HG02885 (cell line): ENCODE results near the gene POLR2F.
"Not testable (repeated sequence)": the region's sequence is repeated elsewhere in the genome, so short reads cannot be mapped to it uniquely, and the experiment has no call there.

Experiments used
- ATAC-seq: cut with Tn5 transposase; IDR thresholded peaks from one replicate; pipeline ENCODE4 v1.9.1; 2021; ENCODE audit warnings: mild to moderate bottlenecking; ENCODE audit not compliant: unreplicated experiment, poor library complexity

POLR2F gene

GRCh38 chr22:37924386-37925065 lies 29.0 kb upstream of the POLR2F start:
- ATAC-seq = no peak

DNA sequence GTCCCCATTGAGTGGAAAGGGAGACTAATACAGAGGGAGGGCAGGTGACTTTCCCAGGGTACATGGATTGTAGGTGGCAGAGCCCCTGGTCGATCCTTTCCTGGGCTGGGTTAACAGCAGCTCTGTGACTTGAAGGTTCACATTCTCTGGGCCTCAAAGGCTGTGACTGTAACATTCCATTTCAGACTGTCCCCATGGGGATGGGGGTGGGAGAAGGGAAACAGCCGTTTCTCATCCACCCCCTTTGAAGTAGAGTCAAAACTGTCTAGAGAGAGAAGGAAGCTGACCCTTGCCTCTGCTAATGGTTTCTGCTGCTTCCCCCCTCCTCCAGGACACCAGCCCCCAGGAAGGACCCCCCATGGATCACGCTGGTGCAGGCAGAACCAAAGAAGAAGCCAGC lies 28.2 kb upstream of the POLR2F start:
- ATAC-seq = no peak

DNA sequence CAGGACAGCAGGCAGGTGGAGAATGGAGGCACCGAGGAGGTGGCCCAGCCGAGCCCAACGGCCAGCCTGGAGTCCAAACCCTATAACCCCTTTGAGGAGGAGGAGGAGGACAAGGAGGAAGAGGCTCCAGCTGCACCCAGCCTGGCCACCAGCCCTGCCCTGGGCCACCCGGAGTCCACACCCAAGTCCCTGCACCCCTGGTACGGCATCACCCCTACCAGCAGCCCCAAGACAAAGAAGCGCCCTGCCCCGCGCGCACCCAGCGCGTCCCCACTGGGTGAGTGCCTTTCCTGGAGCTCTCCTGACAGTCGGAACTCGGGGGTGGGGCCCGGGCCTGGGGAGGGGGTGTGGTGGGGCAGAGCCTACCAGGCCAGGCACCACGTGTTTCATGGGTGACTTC lies 27.7 kb upstream of the POLR2F start:
- no peak for ATAC-seq

DNA sequence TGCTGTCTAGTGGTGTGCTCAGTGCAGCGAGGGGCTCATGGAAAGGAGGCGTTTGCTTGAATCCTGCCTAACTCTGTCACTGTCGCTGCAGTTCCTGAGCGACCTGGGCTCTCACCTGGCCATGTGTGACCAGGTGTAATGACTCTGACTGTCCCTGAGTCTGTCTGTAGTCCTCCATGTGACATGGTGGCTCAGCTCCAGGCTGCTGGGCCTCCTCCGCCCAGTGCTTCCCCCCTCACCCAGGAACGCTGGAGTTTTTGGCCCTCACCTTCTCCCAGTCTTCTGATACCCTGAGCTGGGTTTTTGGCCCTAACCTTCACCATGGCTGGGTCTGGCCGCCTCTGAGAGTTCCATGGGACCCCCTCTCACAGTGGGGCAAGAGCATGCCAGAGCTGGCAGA lies 27.1 kb upstream of the POLR2F start:
- ATAC-seq = no peak

GRCh38 chr22:37926771-37927636 lies 26.5 kb upstream of the POLR2F start:
- ATAC-seq = no peak

DNA sequence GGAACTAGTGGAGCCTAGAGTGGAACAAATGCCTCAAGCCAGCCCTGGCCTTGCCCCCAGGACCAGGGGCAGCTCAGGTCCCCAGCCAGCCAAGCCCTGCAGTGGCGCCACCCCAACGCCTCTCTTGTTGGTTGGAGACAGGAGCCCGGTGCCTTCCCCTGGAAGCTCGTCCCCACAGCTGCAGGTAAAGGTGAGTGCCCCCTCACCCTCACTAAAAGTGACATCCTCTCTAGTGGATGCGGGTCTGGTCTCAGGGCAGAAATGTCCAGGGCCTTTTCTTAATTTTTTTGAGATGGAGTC lies 25.9 kb upstream of the POLR2F start:
- ATAC-seq = no peak

- ATAC-seq = no peak
Observed at GRCh38 chr22:37929390-37929789, 24.1 kb upstream of the POLR2F start.

DNA sequence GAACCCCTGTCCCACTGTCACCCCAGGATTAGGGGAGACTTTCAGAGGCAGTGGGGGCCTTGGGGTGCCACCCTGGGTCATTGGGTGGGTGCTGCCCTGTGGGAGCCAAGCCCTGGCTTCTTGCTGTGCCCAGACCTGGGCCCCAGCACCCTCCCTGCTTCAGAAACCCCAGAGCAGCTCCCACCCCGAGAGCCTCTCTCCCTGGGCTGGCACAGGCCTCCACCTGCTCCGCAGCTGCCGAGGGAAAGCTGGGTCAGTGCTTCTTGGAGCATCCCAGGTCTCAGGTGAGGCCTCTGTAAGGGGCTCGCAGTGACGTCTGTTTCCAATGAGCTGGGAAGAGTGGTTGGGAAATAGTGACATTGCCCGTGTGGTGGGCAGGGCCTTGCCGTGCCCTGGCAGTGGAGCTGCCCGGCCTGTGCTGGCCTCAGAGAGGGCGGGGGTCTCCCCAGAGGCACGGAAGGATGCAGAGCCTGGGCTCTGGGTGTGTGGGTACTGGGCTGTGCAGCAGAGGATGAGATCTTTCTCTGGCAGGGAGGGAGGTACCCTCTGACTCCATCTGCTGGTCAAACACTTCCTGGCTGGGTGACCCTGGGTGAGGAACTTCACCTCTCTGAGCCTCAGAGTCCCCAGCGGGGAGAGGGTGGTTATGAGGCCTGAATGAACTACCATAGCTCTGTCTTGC lies 23.1 kb upstream of the POLR2F start:
- ATAC-seq = no peak

DNA sequence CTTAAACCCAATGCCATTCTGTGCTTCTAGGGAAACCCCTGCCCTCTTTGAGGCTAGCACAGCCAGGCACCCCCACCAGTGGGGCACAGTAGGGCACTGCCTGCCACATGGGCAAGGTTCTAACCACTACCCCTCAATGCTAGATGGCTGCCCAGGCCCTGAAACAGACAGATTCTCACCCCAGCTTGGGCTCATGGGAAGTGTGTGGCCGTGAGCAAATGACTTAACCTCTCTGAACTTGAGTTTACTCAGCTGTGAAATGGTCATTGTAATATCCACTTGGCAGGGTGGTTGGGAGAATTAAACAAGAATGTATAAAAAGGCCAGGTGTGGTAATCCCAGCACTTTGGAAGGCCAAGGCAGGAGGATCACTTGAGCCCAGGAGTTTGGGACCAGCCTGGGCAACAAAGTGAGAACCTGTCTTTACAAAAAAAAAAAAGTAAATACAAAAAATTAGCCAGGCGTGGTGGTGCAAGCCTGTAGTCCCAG lies 22.5 kb upstream of the POLR2F start:
- no peak for ATAC-seq

- no peak for ATAC-seq
Observed at GRCh38 chr22:37931893-37932389, 21.6 kb upstream of the POLR2F start.

DNA sequence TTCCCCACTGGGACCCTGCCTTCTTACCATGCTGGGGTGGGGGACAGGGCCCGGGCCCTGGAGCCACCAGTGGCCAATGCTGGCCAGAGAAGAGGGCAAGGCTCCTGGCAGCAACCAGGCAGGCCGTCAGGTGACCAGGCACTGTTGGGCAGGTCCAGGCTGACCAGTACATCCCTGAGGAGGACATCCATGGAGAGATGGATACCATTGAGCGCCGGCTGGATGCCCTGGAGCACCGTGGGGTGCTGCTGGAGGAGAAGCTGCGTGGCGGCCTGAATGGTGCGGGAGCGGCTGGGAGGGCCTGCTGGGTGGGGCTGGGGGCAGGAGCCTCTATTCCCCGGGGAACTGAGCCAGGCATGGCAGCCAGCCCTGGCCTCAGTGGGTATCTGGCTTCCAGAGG lies 21.1 kb upstream of the POLR2F start:
- no peak for ATAC-seq

- ATAC-seq = no peak
Observed at GRCh38 chr22:37932821-37933578, 20.5 kb upstream of the POLR2F start.

GRCh38 chr22:37933711-37934376 lies 19.7 kb upstream of the POLR2F start:
- ATAC-seq = peak; percentile 83

DNA sequence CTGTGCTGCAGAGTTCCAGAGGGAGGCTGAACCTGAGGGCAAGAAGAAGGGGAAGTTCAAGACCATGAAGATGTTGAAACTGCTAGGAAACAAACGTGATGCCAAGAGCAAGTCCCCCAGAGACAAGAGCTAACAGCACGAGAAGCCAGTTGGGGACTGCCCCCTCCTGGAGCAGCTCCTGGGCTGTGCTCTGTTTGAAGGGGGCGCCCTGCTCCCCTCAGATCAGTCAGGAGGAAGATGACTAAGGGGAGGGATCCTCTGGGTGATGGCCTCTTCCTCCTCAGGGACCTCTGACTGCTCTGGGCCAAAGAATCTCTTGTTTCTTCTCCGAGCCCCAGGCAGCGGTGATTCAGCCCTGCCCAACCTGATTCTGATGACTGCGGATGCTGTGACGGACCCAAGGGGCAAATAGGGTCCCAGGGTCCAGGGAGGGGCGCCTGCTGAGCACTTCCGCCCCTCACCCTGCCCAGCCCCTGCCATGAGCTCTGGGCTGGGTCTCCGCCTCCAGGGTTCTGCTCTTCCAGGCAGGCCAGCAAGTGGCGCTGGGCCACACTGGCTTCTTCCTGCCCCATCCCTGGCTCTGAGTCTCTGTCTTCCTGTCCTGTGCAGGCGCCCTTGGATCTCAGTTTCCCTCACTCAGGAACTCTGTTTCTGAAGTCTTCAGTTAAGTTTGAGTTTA lies 12.7 kb upstream of the POLR2F start:
- no peak for ATAC-seq

DNA sequence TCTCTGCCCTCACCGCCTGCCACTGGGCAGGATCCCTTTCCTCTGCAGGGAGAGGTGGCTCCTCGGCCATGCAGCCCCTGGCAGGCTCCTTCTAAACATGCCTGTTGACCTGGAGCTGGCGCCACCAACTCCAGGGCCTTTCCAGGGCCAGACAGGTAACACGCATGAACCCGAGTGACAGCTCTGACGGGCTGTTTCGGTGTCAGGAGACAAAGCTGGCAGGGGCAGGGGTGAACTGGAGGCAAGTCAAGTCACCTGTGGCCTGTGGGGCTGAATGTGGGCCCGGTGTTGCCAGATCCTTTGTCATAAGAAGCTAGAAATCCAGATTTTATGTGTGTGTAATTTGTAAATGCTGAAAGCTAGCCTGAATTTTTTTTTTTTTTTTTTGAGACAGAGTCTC lies 11.4 kb upstream of the POLR2F start:
- no peak for ATAC-seq

GRCh38 chr22:37943136-37943824 lies 10.2 kb upstream of the POLR2F start:
- no peak for ATAC-seq

- no peak for ATAC-seq
Observed at GRCh38 chr22:37943825-37944198, 9.7 kb upstream of the POLR2F start.

DNA sequence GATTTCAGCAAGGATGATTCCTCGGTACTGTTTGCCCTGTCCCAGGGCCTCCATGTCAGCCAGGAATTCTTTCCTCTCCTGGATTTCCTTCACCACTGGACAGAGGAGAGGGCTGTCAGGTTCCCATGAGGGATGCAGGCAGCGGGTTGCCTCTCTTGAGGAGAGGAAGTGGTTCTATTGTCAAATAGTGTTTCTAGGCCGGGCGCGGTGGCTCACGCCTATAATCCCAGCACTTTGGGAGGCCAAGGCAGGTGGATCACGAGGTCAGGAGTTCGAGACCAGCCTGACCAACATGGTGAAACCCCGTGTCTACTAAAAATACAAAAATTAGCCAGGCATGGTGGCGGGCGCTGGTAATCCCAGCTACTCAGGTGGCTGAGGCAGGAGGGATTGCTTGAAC lies 9.1 kb upstream of the POLR2F start:
- ATAC-seq = not testable (repeated sequence)
